Right atrium auricular region (tissue), 2 donors: Measurements from ENCODE around the gene ELOVL7. TPM values are rescaled to one million over a fixed set of nuclear protein-coding genes. Genes with fewer than 3 reads are reported as not detected.

Experiments used
- DNase-seq: peaks from one replicate; pipeline ENCODE4 v3.0.0-alpha.2; 2019; ENCODE audit warnings: low spot score
- H3K27ac ChIP-seq, 2 donors: fragments of 200-600 bp; sonication (generic); 1 replicate in 1 of 2; 2 replicates in 1 of 2; pipeline ENCODE4 v1.5.1; 2016 to 2019
- H3K27me3 ChIP-seq, 2 donors: fragments of 200-600 bp; sonication (generic); one replicate each; pipeline versions ENCODE4 v1.5.1 to v1.6.0; 2017 to 2019
- H3K36me3 ChIP-seq: fragments of 200-600 bp; sonication (generic); one replicate; pipeline ENCODE4 v1.5.1; 2016
- H3K4me1 ChIP-seq, 2 donors: fragments of 200-600 bp; sonication (generic); one replicate each; pipeline versions ENCODE4 v1.5.1 to v1.6.0; 2017 to 2019
- H3K4me3 ChIP-seq, 2 donors: fragments of 200-600 bp; sonication (generic); 1 replicate in 1 of 2; 2 replicates in 1 of 2; pipeline ENCODE4 v1.5.1; 2017 to 2019; ENCODE audit warnings: mild to moderate bottlenecking in 1 of 2, moderate library complexity in 1 of 2
- H3K9me3 ChIP-seq, 2 donors: fragments of 200-600 bp; sonication (generic); one replicate each; pipeline ENCODE4 v1.5.1; 2019
- CTCF ChIP-seq, 2 donors: fragments of 200-600 bp; sonication (generic); IDR thresholded peaks; one replicate each; pipeline ENCODE4 v1.5.1; 2019; ENCODE audit warnings: antibody characterized with exemption in 2 of 2
- total RNA-seq, 2 donors: library from RNA; depleted of rRNA; stranded (reverse); fragments of >200 nt; gene quantifications; one replicate each; pipeline ENCODE4 v1.1.0, GENCODE V29; 2016

ELOVL7 gene
- total RNA-seq, 2 donors from 2014 or later: 0.43 to 1.5 TPM

- Histone ChIP-seq H3K36me3 (no peaks in the 10 kb centered on the region), H3K4me1 (no peaks in the 10 kb centered on the region), H3K27ac (no peak overlapping the region), H3K9me3 (no peaks in the 10 kb centered on the region), H3K27me3 (no peaks in the 10 kb centered on the region), H3K4me3 (no peak overlapping the region)
- TF ChIP-seq CTCF (IDR thresholded peaks at IDR 0.05): no peak
- no peak for DNase-seq
Observed at GRCh38 chr5:60856066-60856465, 12.0 kb upstream of the ELOVL7 start.

DNA sequence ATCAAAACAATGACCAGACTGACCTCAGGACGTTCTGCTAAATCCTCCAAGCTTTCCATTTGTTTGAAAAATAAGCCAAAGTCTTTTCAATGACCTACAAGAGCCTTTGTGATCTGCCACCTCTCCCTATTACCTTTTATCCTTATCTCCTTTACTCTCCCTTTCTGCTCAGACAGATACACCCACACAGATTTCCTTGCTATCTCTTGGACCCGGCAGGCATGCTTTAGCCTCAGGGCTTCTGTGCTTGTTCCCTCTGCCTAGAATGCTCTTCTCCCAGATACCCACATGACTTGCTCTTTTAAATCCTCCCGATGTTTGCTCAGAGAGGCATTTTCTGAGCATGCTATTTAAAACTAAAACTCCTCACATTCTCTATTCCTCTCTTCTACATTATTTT lies 8.9 kb upstream of the ELOVL7 start:
- no peak for TF ChIP-seq CTCF (IDR thresholded peaks at IDR 0.05)
- Histone ChIP-seq H3K4me1 (no peaks in the 10 kb centered on the region), H3K27me3 (no peaks in the 10 kb centered on the region), H3K36me3 (no peaks in the 10 kb centered on the region), H3K4me3 (no peak overlapping the region), H3K9me3 (no peaks in the 10 kb centered on the region), H3K27ac (no peak overlapping the region)
- no peak for DNase-seq

DNA sequence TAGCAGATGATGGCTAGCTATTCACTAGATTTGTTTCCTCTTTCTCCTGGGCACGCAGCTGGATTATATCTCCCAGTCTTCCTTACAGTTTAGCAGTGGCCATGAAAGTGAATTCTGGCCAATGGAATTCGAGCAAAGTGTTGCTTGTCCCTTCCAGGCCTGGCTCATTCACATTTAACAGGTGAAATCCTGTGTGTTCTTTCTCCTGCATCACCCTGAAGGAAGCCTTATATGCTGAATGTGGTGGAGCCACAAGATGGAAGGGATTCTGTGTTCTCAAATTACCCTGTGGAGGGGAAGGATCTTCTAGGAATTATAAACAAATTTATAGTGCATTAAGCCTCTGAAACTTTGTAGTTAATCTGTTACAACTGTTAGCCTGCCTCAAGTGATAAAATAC lies 8.2 kb upstream of the ELOVL7 start:
- Histone ChIP-seq H3K4me3 (no peak overlapping the region), H3K36me3 (no peaks in the 10 kb centered on the region), H3K27me3 (no peaks in the 10 kb centered on the region), H3K9me3 (no peaks in the 10 kb centered on the region), H3K4me1 (no peaks in the 10 kb centered on the region), H3K27ac (no peak overlapping the region)
- DNase-seq: no peak
- TF ChIP-seq CTCF (IDR thresholded peaks at IDR 0.05): no peak

DNA sequence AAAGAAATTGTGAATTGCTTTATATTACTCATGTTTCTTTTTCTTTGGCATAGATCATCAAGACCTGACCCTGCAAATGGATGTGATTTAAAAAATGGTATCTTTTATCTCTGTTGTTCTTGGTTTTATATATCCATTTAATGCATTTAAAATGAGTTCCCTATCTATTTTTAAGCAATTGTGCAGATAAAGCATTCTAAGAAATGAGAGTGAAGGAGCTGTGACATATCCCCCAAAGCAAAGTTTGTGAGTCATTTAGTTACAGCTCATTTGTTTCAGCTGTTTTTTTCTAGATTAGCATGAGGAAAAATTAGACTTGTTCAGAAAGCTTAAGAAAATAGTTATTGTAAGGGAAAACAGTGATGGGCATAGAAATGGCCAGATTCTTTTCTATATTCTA lies 7.6 kb upstream of the ELOVL7 start:
- Histone ChIP-seq H3K27me3 (no peaks in the 10 kb centered on the region), H3K36me3 (no peaks in the 10 kb centered on the region), H3K9me3 (no peaks in the 10 kb centered on the region), H3K4me3 (no peak overlapping the region), H3K27ac (no peak overlapping the region), H3K4me1 (no peaks in the 10 kb centered on the region)
- TF ChIP-seq CTCF (IDR thresholded peaks at IDR 0.05): no peak
- no peak for DNase-seq

DNA sequence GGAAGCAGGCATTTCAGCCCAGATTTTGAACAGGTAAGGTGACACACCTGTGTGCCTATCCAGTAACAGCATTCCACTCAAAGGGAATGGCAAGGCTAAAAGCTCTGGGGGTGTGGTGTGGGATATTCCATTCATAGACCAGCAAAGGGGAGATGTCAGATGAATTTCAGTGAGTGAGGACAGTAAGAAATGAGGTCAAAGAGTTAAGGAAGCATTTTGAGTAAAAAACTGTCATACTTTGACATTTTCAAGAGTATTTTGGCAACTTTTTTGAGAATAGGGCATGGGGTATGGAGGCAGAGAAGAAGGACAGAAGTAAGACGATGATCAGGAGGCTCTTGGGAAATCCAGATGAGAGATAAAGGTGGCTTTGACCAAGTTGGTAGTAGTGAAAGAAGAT lies 2.2 kb upstream of the ELOVL7 start:
- H3K4me3 ChIP-seq: no peak overlapping the region
- no peaks in the 10 kb centered on the region for H3K9me3 ChIP-seq
- no peaks in the 10 kb centered on the region for H3K27me3 ChIP-seq
- peaks cover 0 to 13% of the 10 kb centered on the region in 2 donors for H3K4me1 ChIP-seq
- DNase-seq: no peak
- no peaks in the 10 kb centered on the region for H3K36me3 ChIP-seq
- H3K27ac ChIP-seq: no peak overlapping the region
- no peak for TF ChIP-seq CTCF (IDR thresholded peaks at IDR 0.05)

DNA sequence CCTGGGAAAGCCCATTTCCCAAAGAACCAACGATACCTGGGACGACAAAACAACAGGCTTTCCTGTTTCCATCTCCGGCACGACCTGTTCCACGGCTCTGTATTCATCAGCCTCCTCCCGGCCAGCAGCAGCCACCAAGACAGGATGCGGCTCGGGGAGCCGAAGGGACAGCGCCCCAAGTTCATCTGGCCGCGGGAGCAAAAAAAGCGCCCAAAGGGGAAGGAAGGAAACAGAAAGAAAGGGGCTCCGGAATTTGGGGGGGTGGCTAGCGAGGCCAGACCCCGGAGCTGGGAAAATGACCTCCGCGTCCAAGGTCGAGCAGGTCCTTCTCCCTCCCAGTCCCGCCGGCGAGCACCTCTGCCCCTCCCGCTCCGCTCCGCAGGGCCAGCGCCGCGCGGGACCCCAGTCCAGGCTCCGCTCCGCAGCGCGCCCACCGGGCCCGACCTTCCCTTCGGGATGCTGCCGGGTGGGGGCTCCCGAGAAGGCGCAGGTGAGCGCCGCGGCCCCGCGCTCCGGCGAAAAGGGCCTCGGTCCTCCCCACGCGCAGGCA lies 608 bp downstream of the ELOVL7 start:
- peak overlapping the region in 1 of 2 donors; percentile 32 for H3K27ac ChIP-seq
- no peaks in the 10 kb centered on the region for H3K36me3 ChIP-seq
- peak overlapping the region; percentile 47 to 68 for H3K4me3 ChIP-seq
- TF ChIP-seq CTCF (IDR thresholded peaks at IDR 0.05): no peak
- no peaks in the 10 kb centered on the region for H3K9me3 ChIP-seq
- H3K4me1 ChIP-seq: peaks cover 0 to 13% of the 10 kb centered on the region in 2 donors
- no peaks in the 10 kb centered on the region for H3K27me3 ChIP-seq
- DNase-seq: no peak
